NOMO-1 treated with dmso at 0.1 percent for 144 hours (cell line): Measurements from ENCODE around the gene RRM2.

Experiments used
- DNase-seq: peaks from one replicate; lab custom pipeline; 2025; ENCODE audit not compliant: unreplicated experiment; lab: John Stamatoyannopoulos, UW

RRM2 gene

GRCh38 chr2:10151462-10151861 is 28.9 kb downstream of the RRM2 start:
- no peak for DNase-seq

GRCh38 chr2:10157293-10157692 is 34.8 kb downstream of the RRM2 start:
- DNase-seq: no peak

- DNase-seq: no peak
Measured at GRCh38 chr2:10158681-10159080, 36.1 kb downstream of the RRM2 start.

GRCh38 chr2:10159086-10159485 is 36.5 kb downstream of the RRM2 start:
- DNase-seq: no peak

GRCh38 chr2:10159581-10160131 is 37.1 kb downstream of the RRM2 start:
- no peak for DNase-seq

GRCh38 chr2:10160203-10160955 is 37.8 kb downstream of the RRM2 start:
- DNase-seq: no peak

GRCh38 chr2:10161206-10161931 is 38.8 kb downstream of the RRM2 start:
- DNase-seq: no peak

GRCh38 chr2:10161961-10162441 is 39.5 kb downstream of the RRM2 start:
- no peak for DNase-seq

- no peak for DNase-seq
Measured at GRCh38 chr2:10162586-10163497, 40.3 kb downstream of the RRM2 start.

- no peak for DNase-seq
Measured at GRCh38 chr2:10163498-10164486, 41.3 kb downstream of the RRM2 start.

- no peak for DNase-seq
Measured at GRCh38 chr2:10164601-10165000, 42.1 kb downstream of the RRM2 start.

GRCh38 chr2:10165282-10165681 is 42.7 kb downstream of the RRM2 start:
- DNase-seq: no peak

GRCh38 chr2:10165861-10166675 is 43.5 kb downstream of the RRM2 start:
- no peak for DNase-seq

GRCh38 chr2:10166676-10167292 is 44.2 kb downstream of the RRM2 start:
- DNase-seq: no peak

GRCh38 chr2:10167316-10167715 is 44.8 kb downstream of the RRM2 start:
- no peak for DNase-seq

- DNase-seq: no peak
Measured at GRCh38 chr2:10168221-10168620, 45.7 kb downstream of the RRM2 start.

GRCh38 chr2:10169053-10169578 is 46.6 kb downstream of the RRM2 start:
- DNase-seq: no peak

- no peak for DNase-seq
Measured at GRCh38 chr2:10169581-10169980, 47.0 kb downstream of the RRM2 start.
